ENCODE measurements around the gene CSAG1.
"Not testable (repeated sequence)": the region's sequence is repeated elsewhere in the genome, so short reads cannot be mapped to it uniquely, and the experiment has no call there.

Gene CSAG1

GRCh38 chrX:152700390-152700789 is 33.1 kb downstream of the CSAG1 start:
- not testable (repeated sequence) for DNase-seq (ENCODE audit: low read depth in 2 of 2)

GRCh38 chrX:152697952-152698931 is 35.3 kb downstream of the CSAG1 start, which contains the start of gene MAGEA3:
Gene MAGEA3, plus strand, starts transcription at chrX:152698794. Its CDS starts 2,039 bp downstream, at chrX:152700833.
- DNase-seq (ENCODE audit: low read depth in 2 of 2), result not testable (repeated sequence)

- not testable (repeated sequence) for DNase-seq (ENCODE audit: low read depth in 2 of 2)
Observed at GRCh38 chrX:152681012-152681411, 52.5 kb downstream of the CSAG1 start.
